H9 (cell line): ENCODE measurements around the gene DHRS2. TPM values are rescaled to one million over a fixed set of nuclear protein-coding genes. Genes with fewer than 3 reads are reported as not detected.

Experiments used
- DNase-seq: peaks from one replicate; pipeline ENCODE4 v3.0.0-alpha.2; 2017
- H2AFZ ChIP-seq: one replicate; pipeline ENCODE4 v1.6.1; 2013; ENCODE audit warnings: mild to moderate bottlenecking, low read length, control low read depth, moderate library complexity
- H2AK5ac ChIP-seq: 2 replicates; pipeline ENCODE4 v1.6.1; 2013; ENCODE audit warnings: low read length, control low read depth, mixed read lengths; ENCODE audit not compliant: insufficient read length
- H2BK120ac ChIP-seq: one replicate; pipeline ENCODE4 v1.6.1; 2013; ENCODE audit warnings: low read depth, mild to moderate bottlenecking, low read length, control low read depth, inconsistent platforms; ENCODE audit not compliant: poor library complexity, severe bottlenecking
- H2BK12ac ChIP-seq: 2 replicates; pipeline ENCODE4 v1.6.1; 2013; ENCODE audit warnings: low read length, control low read depth, mixed read lengths, low read depth; ENCODE audit not compliant: insufficient read length
- H2BK15ac ChIP-seq: 2 replicates; pipeline ENCODE4 v1.6.1; 2013; ENCODE audit warnings: low read depth, low read length, control low read depth
- H2BK20ac ChIP-seq: one replicate; pipeline ENCODE4 v1.6.1; 2013; ENCODE audit warnings: low read depth, mild to moderate bottlenecking, low read length, control low read depth, inconsistent platforms; ENCODE audit not compliant: poor library complexity, severe bottlenecking
- H2BK5ac ChIP-seq: 2 replicates; pipeline ENCODE4 v1.6.1; 2013; ENCODE audit warnings: low read length, control low read depth, mixed read lengths; ENCODE audit not compliant: insufficient read length
- H3K14ac ChIP-seq: 2 replicates; pipeline ENCODE4 v1.6.1; 2013; ENCODE audit warnings: low read length, control low read depth; ENCODE audit not compliant: insufficient read depth
- H3K18ac ChIP-seq: 2 replicates; pipeline ENCODE4 v1.6.1; 2013; ENCODE audit warnings: low read depth, mild to moderate bottlenecking, mixed read lengths, low read length, control low read depth; ENCODE audit not compliant: insufficient read length
- H3K23ac ChIP-seq: 2 replicates; pipeline ENCODE4 v1.6.1; 2013; ENCODE audit warnings: low read length, control low read depth, mixed read lengths, low read depth; ENCODE audit not compliant: insufficient read length
- H3K23me2 ChIP-seq: 2 replicates; pipeline ENCODE4 v1.6.1; 2013; ENCODE audit warnings: low read depth, mild to moderate bottlenecking, mixed read lengths, low read length, control low read depth; ENCODE audit not compliant: insufficient read length, poor library complexity, severe bottlenecking
- H3K27ac ChIP-seq: 2 replicates; pipeline ENCODE4 v1.5.1; 2013; ENCODE audit warnings: low read length, control low read depth, mixed read lengths, low read depth; ENCODE audit not compliant: insufficient read length
- H3K27me3 ChIP-seq: 2 replicates; pipeline ENCODE4 v1.6.1; 2013; ENCODE audit warnings: low read length, control low read depth, inconsistent platforms; ENCODE audit not compliant: insufficient read depth
- H3K4ac ChIP-seq: 2 replicates; pipeline ENCODE4 v1.6.1; 2013; ENCODE audit warnings: low read depth, mild to moderate bottlenecking, control low read depth, inconsistent platforms, low read length, moderate library complexity
- H3K4me1 ChIP-seq: 2 replicates; pipeline ENCODE4 v1.6.1; 2013; ENCODE audit warnings: low read length, control low read depth, inconsistent platforms; ENCODE audit not compliant: insufficient read depth
- H3K4me2 ChIP-seq: 2 replicates; pipeline ENCODE4 v1.6.1; 2013; ENCODE audit warnings: low read length, control low read depth, mixed read lengths; ENCODE audit not compliant: insufficient read length, insufficient read depth
- H3K56ac ChIP-seq: 2 replicates; pipeline ENCODE4 v1.6.1; 2013; ENCODE audit warnings: low read depth, mild to moderate bottlenecking, mixed read lengths, low read length, control low read depth; ENCODE audit not compliant: insufficient read length
- H3K79me1 ChIP-seq: 2 replicates; pipeline ENCODE4 v1.6.1; 2013; ENCODE audit warnings: low read depth, mild to moderate bottlenecking, moderate library complexity, low read length, control low read depth, inconsistent platforms; ENCODE audit not compliant: insufficient read depth, poor library complexity, severe bottlenecking
- H3K79me2 ChIP-seq: 2 replicates; pipeline ENCODE4 v1.6.1; 2013; ENCODE audit warnings: low read length, control low read depth, inconsistent platforms; ENCODE audit not compliant: insufficient read depth
- H3K9ac ChIP-seq: 2 replicates; pipeline ENCODE4 v1.6.1; 2013; ENCODE audit warnings: low read length, control low read depth, mixed read lengths; ENCODE audit not compliant: insufficient read length; ENCODE audit errors: extremely low read depth
- H3K9me3 ChIP-seq: one replicate; pipeline ENCODE4 v1.6.1; 2013; ENCODE audit warnings: low read depth, low read length, inconsistent platforms; ENCODE audit not compliant: control insufficient read depth
- H3T11ph ChIP-seq: one replicate; pipeline ENCODE4 v1.6.1; 2013; ENCODE audit warnings: mild to moderate bottlenecking, low read length, control low read depth, inconsistent platforms
- H4K20me1 ChIP-seq: one replicate; pipeline ENCODE4 v1.6.1; 2013; ENCODE audit not compliant: control insufficient read depth, insufficient read length, insufficient read depth
- H4K5ac ChIP-seq: 2 replicates; pipeline ENCODE4 v1.6.1; 2013; ENCODE audit warnings: low read depth, mild to moderate bottlenecking, mixed read lengths, low read length, control low read depth; ENCODE audit not compliant: insufficient read length
- H4K8ac ChIP-seq: replicated peaks from 2 replicates; pipeline ENCODE4 v1.6.1; 2013; ENCODE audit warnings: low read length, control low read depth, mixed read lengths, low read depth; ENCODE audit not compliant: insufficient read length
- H4K91ac ChIP-seq: 2 replicates; pipeline ENCODE4 v1.6.1; 2013; ENCODE audit warnings: low read depth, mild to moderate bottlenecking, moderate library complexity, mixed read lengths, low read length, control low read depth; ENCODE audit not compliant: insufficient read length
- H3K27ac Mint-ChIP-seq, 3 experiments: 2 replicates in 2 of 3; 3 replicates in 1 of 3; pipeline ENCODE4 v1.8.0; 2020 to 2021; ENCODE audit warnings: mixed read lengths in 3 of 3, mild to moderate bottlenecking in 1 of 3, moderate library complexity in 1 of 3
- H3K27me3 Mint-ChIP-seq: 2 replicates; pipeline ENCODE4 v1.8.0; 2021; ENCODE audit warnings: low read depth, mild to moderate bottlenecking, moderate library complexity, mixed read lengths
- H3K36me3 Mint-ChIP-seq, 3 experiments: 2 replicates in 2 of 3; 3 replicates in 1 of 3; pipeline ENCODE4 v1.8.0; 2020 to 2021; ENCODE audit warnings: low read depth in 3 of 3, mixed read lengths in 3 of 3; ENCODE audit not compliant: insufficient read depth in 1 of 3
- H3K4me1 Mint-ChIP-seq, 2 experiments: 2 replicates each; pipeline ENCODE4 v1.8.0; 2020; ENCODE audit warnings: mixed read lengths in 2 of 2
- H3K4me3 Mint-ChIP-seq, 2 experiments: 2 replicates in 1 of 2; 3 replicates in 1 of 2; pipeline ENCODE4 v1.8.0; 2020 to 2021; ENCODE audit warnings: mild to moderate bottlenecking in 2 of 2, mixed read lengths in 2 of 2, moderate library complexity in 1 of 2
- H3K9me3 Mint-ChIP-seq, 2 experiments: 2 replicates in 1 of 2; 3 replicates in 1 of 2; pipeline ENCODE4 v1.8.0; 2020; ENCODE audit warnings: mild to moderate bottlenecking in 2 of 2, mixed read lengths in 2 of 2, moderate library complexity in 1 of 2
- CTCF ChIP-seq: fragments of 200-600 bp; sonication (generic); conservative IDR thresholded peaks from 3 replicates; pipeline ENCODE4 v1.8.0; 2021; ENCODE audit warnings: antibody characterized with exemption, mild to moderate bottlenecking
- WGBS: extraction: QIAGEN DNeasy Blood & Tissue Kit; methylation state at CpG from one replicate; pipeline ENCODE4 v1.1.7; 2013; ENCODE audit warnings: missing lambda C conversion rate, low lambda C conversion rate, mixed read lengths; ENCODE audit not compliant: insufficient read length; ENCODE audit errors: extremely low coverage; 5-methylcytosine and 5-hydroxymethylcytosine counted together
- total RNA-seq: library from RNA; stranded (reverse); gene quantifications from 2 replicates; pipeline ENCODE4 v1.2.1, GENCODE V29; 2021

Gene DHRS2
- total RNA-seq, 1 experiment from 2014 or later: 0.66 TPM

DNA sequence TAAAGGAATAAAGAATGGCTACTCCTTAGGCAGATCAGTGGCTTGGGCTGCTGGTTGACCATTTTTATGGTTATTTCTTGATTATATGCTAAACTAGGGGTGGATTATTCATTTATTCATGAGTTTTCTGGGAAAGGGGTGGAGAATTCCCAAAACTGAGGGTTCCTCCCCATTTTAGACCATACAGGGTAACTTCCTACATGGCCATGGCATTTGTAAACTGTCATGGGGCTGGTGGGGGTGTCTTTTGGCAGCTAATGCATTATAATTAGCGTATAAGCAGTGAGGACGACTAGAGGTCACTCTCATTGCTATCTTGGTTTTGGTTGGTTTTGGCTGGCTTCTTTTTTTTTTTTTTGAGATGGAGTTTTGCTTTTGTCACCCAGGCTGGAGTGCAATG, 32.0 kb upstream of the DHRS2 start:
- Histone ChIP-seq H2BK5ac (no peak overlapping the region), H3K56ac (no peak overlapping the region), H4K8ac (no peak overlapping the region), H2BK12ac (no peak overlapping the region), H3K4me1 (no peaks in the 10 kb centered on the region), H4K20me1 (no peaks in the 10 kb centered on the region), H2AK5ac (no peak overlapping the region), H3K79me1 (no peaks in the 10 kb centered on the region), H3K23ac (no peak overlapping the region), H2BK20ac (no peak overlapping the region), H2BK120ac (no peak overlapping the region), H3K18ac (no peak overlapping the region), H3K9ac (no peak overlapping the region), H3K27me3 (no peaks in the 10 kb centered on the region), H2BK15ac (no peak overlapping the region), H2AFZ (no peak overlapping the region), H3K14ac (no peak overlapping the region), H3T11ph (no peak overlapping the region), H4K91ac (no peak overlapping the region), H3K4ac (no peak overlapping the region), H3K23me2 (no peaks in the 10 kb centered on the region), H3K4me2 (no peak overlapping the region), H4K5ac (no peak overlapping the region), H3K9me3 (no peaks in the 10 kb centered on the region), H3K79me2 (no peaks in the 10 kb centered on the region), H3K27ac (no peak overlapping the region)
- H3K27me3 Mint-ChIP-seq: peaks cover 7% of the 10 kb centered on the region; the same call in 1 of the 2 replicates
- H3K4me3 Mint-ChIP-seq: no peak overlapping the region
- TF ChIP-seq CTCF: no peak
- peaks cover 2 to 32% of the 10 kb centered on the region in 2 experiments; a peak in 4 of 5 replicates for H3K9me3 Mint-ChIP-seq
- no peaks in the 10 kb centered on the region for H3K36me3 Mint-ChIP-seq
- no peaks in the 10 kb centered on the region for H3K4me1 Mint-ChIP-seq
- WGBS: no CpG with 5 or more reads among the region's 2 CpGs
- no peak overlapping the region for H3K27ac Mint-ChIP-seq
- no peak for DNase-seq
